Measurements from ENCODE around the gene CELF4. TPM values are rescaled to one million over a fixed set of nuclear protein-coding genes. Genes with fewer than 3 reads are reported as not detected.

Gene CELF4
- total RNA-seq, 1 donor from 2014 or later: 0.22 TPM

DNA sequence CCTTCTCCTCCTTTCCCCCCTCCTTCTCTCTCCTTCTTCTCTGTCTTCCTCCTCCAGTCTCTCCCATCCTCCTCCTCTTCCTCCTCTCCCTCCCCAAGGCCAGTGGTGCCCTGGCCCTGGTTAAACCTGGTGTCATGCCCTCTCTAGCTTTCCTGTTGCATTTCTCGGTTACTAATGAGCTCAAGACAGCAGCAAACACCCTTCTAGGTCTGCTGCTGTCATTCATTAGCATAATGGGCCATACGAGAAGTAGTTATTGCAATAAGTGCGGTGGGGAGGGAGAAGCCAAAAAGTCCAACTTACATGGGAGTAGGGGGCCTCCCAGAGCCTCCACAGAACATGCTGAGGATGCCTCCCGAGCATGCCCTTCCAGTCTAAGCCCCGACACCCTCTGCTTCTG lies 177.2 kb downstream of the CELF4 start:
- Mint-ChIP-seq H3K9me3 (ENCODE audit: low read depth) (peaks cover 16% of the 10 kb centered on the region), H3K36me3 (ENCODE audit: low read depth) (peaks cover 2% of the 10 kb centered on the region), H3K4me3 (ENCODE audit: unreplicated experiment) (no peak overlapping the region), H3K27ac (ENCODE audit: unreplicated experiment) (no peak overlapping the region), H3K4me1 (ENCODE audit: low read depth) (no peaks in the 10 kb centered on the region), H3K27me3 (ENCODE audit: low read depth) (peaks cover 34% of the 10 kb centered on the region)
- no peak for DNase-seq (ENCODE audit: low spot score)
- TF ChIP-seq, protein P1, sequence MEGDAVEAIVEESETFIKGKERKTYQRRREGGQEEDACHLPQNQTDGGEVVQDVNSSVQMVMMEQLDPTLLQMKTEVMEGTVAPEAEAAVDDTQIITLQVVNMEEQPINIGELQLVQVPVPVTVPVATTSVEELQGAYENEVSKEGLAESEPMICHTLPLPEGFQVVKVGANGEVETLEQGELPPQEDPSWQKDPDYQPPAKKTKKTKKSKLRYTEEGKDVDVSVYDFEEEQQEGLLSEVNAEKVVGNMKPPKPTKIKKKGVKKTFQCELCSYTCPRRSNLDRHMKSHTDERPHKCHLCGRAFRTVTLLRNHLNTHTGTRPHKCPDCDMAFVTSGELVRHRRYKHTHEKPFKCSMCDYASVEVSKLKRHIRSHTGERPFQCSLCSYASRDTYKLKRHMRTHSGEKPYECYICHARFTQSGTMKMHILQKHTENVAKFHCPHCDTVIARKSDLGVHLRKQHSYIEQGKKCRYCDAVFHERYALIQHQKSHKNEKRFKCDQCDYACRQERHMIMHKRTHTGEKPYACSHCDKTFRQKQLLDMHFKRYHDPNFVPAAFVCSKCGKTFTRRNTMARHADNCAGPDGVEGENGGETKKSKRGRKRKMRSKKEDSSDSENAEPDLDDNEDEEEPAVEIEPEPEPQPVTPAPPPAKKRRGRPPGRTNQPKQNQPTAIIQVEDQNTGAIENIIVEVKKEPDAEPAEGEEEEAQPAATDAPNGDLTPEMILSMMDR (IDR thresholded peaks at IDR 0.05): no peak

DNA sequence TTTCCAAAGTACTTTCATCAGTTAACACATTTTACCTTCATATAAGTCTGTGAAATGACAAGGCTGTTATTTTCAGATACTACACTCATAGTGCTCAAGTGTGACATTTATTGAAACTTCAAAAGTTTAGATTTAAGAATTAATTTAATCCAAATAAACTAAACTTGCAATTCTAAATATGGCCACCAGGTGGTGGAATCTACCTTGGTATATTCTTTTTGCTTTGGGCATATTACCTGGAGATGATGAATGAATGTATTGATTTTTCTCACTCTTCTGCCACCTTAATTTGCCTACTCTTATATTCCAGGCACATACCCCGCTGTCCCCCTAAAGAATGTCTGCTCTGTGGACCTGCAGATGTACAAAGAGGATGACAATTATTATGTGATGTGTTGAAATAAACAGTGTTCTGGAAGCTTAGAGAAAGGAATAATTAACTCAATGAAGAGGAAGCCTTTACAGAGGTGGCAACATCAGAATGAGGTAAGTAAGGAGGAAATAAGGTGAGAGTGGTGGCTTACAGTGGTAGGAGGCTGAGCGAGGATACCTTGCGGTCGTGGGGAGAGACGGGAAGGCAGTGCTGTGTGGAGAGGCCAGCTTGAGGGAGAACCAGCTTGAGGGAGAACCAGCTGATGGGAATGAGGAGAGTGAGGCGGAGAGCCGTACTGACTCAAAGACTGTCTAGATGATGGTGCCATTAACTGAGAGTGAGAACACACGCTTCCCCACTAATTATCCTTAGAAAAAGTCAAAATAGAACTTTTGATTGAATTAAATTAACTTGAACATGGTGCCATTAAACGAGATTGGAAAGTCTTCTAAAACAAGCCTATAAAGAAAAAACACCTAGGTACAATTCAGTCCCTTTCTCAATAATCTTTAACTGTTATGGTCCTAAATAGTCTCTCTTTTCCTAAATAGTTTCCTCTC lies 179.5 kb downstream of the CELF4 start:
- peaks cover 2% of the 10 kb centered on the region for H3K36me3 Mint-ChIP-seq (ENCODE audit: low read depth)
- peaks cover 16% of the 10 kb centered on the region for H3K9me3 Mint-ChIP-seq (ENCODE audit: low read depth)
- no peak overlapping the region for H3K4me3 Mint-ChIP-seq (ENCODE audit: unreplicated experiment)
- H3K4me1 Mint-ChIP-seq (ENCODE audit: low read depth): no peaks in the 10 kb centered on the region
- TF ChIP-seq, protein P1 (IDR thresholded peaks at IDR 0.05): peak; percentile 93
- H3K27ac Mint-ChIP-seq (ENCODE audit: unreplicated experiment): no peak overlapping the region
- DNase-seq (ENCODE audit: low spot score): no peak
- H3K27me3 Mint-ChIP-seq (ENCODE audit: low read depth): peaks cover 21% of the 10 kb centered on the region

DNA sequence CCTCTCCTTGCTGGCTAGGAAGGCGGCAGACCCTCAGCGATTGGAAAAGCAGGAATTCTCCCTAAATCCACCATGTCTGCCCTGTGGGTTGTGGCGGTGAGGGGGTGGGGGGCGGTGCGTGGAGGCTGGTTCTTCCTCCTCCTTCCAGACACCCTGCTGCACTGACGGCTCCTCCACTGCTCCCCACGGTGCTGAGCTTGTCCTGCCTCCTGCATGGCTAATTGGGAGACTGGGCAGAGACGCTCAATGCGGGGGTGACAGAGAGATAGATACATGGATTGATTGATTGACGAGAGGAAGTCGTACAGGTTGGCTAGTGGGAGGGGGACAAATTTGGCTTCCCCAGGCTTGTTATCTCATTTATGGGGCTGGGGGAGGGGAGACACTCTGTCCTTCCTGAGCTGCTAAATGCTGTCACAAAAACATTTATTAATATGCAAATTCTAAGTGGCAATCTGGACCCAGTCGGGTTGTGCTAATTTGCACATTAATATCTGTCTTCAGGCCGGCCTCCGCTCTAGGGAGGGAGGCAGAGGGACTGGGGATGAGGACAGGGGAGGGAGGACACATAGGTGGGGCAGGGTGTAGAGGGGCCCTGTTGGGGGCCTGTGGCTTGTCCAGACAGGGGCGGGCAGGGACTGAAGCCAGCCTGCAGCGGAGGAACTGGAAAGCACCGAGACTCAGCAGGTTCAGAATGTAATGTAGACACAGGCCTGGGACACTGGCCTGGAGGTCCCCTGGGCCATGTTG lies 181.6 kb downstream of the CELF4 start:
- TF ChIP-seq, protein P1 (IDR thresholded peaks at IDR 0.05): no peak
- peaks cover 38% of the 10 kb centered on the region for H3K27me3 Mint-ChIP-seq (ENCODE audit: low read depth)
- H3K27ac Mint-ChIP-seq (ENCODE audit: unreplicated experiment): no peak overlapping the region
- no peak for DNase-seq (ENCODE audit: low spot score)
- H3K4me1 Mint-ChIP-seq (ENCODE audit: low read depth): no peaks in the 10 kb centered on the region
- no peaks in the 10 kb centered on the region for H3K36me3 Mint-ChIP-seq (ENCODE audit: low read depth)
- peaks cover 8% of the 10 kb centered on the region for H3K9me3 Mint-ChIP-seq (ENCODE audit: low read depth)
- no peak overlapping the region for H3K4me3 Mint-ChIP-seq (ENCODE audit: unreplicated experiment)

DNA sequence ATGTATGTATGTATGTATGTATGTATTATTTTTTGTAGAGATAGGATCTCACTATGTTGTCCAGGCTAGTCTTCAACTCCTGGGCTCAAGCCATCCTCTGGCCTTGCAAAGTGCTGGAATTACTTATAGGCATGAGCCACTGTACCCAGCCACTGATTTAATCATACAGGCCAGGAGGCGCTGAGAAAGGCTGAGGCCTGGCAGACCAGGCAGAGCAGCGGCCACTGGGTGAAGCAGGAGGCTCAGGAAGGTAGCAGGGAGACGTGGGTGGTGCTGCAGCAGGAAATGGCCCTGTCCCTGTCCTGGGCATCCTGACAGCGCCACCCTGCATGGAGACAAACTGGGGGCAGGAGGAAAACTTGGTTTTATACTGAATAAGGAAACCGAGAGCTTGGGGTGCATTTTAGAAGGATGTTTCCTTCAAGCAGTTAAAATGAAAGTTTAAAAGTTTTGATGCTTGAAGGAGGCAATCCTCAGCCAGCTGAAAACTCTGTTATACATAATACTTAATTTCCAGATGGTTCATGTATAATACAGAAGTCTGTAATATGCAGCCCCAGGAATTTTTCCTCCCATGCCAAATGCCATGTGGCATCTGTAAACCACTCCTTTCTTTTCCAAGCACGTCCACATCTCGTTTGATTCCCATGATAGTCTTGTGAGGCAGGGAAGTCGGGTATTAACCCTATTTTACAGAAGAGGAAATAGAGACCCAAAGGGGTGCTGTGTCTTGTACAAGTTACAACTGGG lies 182.4 kb downstream of the CELF4 start:
- no peaks in the 10 kb centered on the region for H3K4me1 Mint-ChIP-seq (ENCODE audit: low read depth)
- peaks cover 43% of the 10 kb centered on the region for H3K27me3 Mint-ChIP-seq (ENCODE audit: low read depth)
- DNase-seq (ENCODE audit: low spot score): no peak

More for the DNA sequence above, 182.4 kb downstream of the CELF4 start:
- peak overlapping the region; percentile 18 for H3K27ac Mint-ChIP-seq (ENCODE audit: unreplicated experiment)
- H3K4me3 Mint-ChIP-seq (ENCODE audit: unreplicated experiment): no peak overlapping the region
- TF ChIP-seq, protein P1 (IDR thresholded peaks at IDR 0.05): no peak
- H3K9me3 Mint-ChIP-seq (ENCODE audit: low read depth): peaks cover 2% of the 10 kb centered on the region
- no peaks in the 10 kb centered on the region for H3K36me3 Mint-ChIP-seq (ENCODE audit: low read depth)

Data from chondrocyte (in vitro differentiated cells).